ENCODE results near the gene PCDHGA1.
A peak's percentile ranks its signal among the peaks of the same experiment; 100 is the strongest.
"Not testable (repeated sequence)": the region's sequence is repeated elsewhere in the genome, so short reads cannot be mapped to it uniquely, and the experiment has no call there.

Gene PCDHGA1

DNA sequence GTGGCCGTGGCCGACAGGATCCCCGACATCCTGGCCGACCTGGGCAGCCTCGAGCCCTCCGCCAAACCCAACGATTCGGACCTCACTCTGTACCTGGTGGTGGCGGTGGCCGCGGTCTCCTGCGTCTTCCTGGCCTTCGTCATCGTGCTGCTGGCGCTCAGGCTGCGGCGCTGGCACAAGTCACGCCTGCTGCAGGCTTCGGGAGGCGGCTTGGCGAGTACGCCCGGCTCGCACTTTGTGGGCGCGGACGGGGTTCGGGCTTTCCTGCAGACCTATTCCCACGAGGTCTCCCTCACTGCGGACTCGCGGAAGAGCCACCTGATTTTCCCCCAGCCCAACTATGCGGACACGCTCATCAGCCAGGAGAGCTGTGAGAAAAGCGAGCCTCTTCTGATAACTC lies 15.7 kb downstream of the PCDHGA1 start:
- not testable (repeated sequence) for DNase-seq

DNA sequence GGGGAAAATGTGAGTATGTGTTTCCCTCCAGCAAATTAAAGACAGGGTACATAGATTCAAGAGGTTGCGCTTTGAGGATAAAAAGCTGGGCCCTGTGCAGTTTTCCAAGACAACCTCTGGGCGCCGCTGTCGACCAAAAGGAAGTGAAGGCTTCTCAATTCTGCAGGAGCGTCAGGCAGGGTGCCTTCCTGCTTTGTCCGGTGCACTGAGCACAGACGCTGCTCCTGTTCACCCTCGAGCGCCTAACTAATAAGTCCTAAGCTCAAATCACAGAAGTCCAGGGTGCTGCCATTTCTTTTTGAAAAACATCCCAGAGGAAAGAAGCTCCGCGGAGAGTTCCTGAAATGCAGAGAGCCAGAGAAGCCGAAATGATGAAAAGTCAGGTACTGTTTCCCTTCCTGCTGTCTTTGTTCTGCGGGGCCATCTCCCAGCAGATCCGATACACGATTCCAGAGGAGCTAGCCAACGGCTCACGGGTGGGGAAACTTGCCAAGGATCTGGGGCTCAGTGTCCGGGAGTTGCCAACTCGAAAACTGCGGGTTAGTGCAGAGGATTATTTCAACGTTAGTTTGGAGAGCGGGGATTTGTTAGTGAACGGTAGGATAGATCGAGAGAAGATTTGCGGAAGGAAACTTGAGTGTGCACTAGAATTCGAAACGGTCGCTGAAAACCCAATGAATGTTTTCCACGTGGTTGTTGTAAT lies 19.8 kb downstream of the PCDHGA1 start, which contains the start of gene PCDHGB1:
TSS of gene PCDHGB1 (plus strand) at position 183 of the 703 bp plus-strand sequence. CDS start at position 345, 162 bp downstream.
- peak in 7 of 51 donors; percentile 6 to 33 (median 16) for DNase-seq

- DNase-seq, result no peak
Measured at GRCh38 chr5:141351591-141351990, 21.3 kb downstream of the PCDHGA1 start.

DNA sequence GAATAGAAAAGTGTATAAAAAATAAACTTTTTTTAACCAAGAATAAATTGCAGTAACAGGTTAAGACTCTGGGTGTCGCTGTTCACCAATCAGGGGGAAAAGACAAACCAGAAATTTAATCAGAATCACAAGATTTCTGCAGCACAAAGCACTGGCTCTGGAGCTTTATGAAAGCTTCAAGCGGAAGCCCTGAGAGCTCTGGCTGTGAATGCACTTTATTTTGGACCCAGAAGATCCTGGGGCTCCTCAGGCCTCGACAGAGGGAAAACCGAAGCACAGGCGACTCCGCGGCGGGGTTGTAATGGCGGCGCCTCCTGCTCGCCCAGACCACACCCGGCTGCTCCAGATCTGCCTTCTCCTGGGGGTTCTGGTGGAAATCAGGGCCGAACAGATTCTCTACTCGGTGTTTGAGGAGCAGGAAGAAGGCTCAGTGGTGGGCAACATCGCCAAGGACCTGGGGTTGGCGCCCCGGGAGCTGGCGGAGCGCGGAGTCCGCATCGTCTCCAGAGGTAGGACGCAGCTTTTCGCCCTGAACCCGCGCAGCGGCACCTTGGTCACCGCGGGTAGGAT lies 24.7 kb downstream of the PCDHGA1 start, which contains the start of gene PCDHGA4:
TSS of gene PCDHGA4 (plus strand) at position 122 of the 570 bp plus-strand sequence. CDS start at position 209, 87 bp downstream.
- no peak for DNase-seq

- no peak for DNase-seq
Measured at GRCh38 chr5:141355641-141356040, 25.3 kb downstream of the PCDHGA1 start.

DNA sequence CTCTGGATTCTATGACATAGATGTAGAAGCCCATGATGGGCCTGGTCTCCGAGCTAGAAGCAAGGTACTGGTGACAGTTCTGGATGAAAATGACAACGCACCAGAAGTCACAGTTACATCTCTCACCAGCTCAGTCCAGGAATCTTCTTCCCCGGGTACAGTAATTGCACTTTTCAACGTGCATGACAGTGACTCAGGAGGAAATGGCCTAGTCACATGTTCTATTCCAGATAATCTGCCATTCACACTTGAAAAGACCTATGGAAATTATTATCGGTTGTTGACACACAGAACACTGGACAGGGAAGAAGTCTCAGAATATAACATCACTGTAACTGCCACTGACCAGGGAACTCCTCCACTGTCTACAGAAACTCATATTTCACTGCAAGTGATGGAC lies 25.8 kb downstream of the PCDHGA1 start:
- DNase-seq, result no peak

GRCh38 chr5:141356950-141357349 lies 26.6 kb downstream of the PCDHGA1 start:
- DNase-seq, result no peak

DNA sequence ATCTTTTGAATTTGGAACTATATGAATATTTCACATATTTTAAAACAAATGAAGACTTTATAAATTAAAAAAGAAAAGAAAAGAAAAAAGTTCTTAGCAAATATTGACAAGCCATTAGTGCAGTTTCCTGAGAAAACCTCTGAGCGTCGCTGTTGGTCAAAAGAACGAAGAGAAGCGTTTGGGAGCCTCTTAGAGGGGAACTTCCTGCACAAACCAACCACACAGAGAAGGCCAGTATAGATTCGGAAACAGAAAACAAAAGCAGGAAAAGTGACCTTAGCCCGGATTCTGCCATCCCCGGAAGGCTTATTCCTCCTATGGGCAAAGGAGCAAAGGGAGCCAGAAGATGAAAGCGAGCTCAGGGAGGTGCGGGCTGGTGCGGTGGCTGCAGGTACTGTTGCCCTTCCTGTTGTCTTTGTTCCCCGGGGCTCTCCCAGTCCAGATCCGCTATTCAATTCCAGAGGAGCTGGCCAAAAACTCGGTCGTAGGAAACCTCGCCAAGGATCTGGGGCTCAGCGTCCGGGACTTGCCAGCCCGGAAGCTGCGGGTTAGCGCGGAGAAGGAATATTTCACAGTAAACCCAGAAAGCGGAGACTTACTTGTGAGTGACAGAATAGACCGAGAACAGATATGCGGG lies 29.6 kb downstream of the PCDHGA1 start, which contains the start of gene PCDHGB2:
TSS of gene PCDHGB2 (plus strand) at position 205 of the 637 bp plus-strand sequence. CDS start at position 347, 142 bp downstream.
- no peak for DNase-seq

DNA sequence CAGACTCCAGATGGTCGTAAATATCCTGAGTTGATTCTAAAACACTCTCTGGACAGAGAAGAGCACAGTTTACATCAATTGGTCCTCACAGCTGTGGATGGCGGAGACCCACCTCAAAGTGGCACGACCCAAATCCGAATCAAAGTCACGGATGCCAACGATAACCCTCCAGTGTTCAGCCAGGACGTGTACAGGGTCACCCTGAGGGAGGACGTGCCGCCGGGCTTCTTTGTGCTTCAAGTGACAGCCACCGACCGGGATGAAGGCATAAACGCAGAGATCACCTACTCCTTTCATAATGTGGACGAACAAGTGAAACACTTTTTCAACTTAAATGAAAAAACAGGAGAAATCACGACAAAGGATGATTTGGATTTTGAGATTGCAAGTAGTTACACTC lies 30.4 kb downstream of the PCDHGA1 start:
- no peak for DNase-seq

DNA sequence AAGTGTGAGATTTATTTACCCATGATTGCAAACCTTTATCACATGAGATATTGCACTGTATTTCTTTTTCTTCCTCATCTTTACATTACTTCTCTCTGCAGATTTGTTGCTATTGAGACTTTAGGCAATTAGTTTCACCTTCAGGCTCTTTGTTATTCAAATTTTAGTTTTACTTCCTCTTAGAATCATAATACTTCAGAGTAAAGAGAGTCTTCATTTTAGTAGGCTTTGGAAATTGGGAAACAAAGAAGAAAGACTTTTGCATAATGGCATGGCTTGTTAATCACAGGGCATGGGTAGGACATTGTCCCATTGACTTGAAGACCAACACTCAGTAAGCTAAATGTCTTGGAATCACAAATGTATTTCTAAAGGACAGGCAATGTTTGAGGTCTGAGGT lies 32.4 kb downstream of the PCDHGA1 start:
- DNase-seq, result no peak

- DNase-seq, result no peak
Measured at GRCh38 chr5:141363952-141364660, 33.8 kb downstream of the PCDHGA1 start, which contains the start of gene PCDHGA5. Gene PCDHGA5 (plus strand): TSS chr5:141364162. CDS start chr5:141364331, 169 bp downstream.

GRCh38 chr5:141366016-141366896 lies 35.9 kb downstream of the PCDHGA1 start:
- no peak for DNase-seq

DNA sequence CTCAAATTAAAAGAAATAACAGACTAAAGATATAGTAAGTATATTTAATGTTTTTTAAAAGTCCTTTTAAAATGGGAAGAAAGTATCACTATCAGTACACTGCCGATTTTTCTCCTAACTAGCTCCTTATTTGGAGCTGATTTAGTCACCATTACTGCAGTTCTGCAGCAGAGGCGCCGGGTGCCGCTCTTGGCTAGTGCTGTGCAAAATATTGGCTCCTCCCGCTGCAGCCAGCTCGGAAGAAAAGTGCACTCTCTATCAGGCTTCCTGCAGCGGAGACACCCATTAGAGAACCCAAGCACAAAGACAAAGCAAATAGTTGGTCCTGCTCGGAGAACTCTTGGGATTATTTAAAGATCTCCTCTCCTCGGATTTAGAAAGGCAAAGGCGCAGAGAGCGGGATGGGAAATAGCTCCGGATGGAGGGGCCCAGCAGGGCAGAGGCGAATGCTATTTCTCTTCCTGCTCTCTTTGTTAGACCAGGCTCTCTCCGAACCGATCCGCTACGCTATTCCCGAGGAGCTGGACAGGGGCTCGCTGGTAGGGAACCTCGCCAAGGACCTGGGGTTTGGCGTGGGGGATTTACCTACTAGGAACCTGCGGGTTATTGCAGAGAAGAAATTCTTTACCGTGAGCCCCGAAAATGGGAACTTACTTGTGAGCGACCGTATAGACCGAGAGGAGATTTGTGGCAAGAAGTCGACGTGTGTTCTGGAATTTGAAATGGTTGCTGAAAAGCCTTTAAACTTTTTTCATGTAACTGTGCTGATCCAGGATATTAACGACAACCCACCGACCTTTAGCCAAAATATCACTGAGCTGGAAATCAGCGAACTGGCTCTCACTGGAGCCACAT lies 39.9 kb downstream of the PCDHGA1 start, which contains the start of gene PCDHGB3:
TSS of gene PCDHGB3 (plus strand) at position 249 of the 855 bp plus-strand sequence. CDS start at position 402, 153 bp downstream.
- peak in 1 of 51 donors; percentile 11 for DNase-seq

DNA sequence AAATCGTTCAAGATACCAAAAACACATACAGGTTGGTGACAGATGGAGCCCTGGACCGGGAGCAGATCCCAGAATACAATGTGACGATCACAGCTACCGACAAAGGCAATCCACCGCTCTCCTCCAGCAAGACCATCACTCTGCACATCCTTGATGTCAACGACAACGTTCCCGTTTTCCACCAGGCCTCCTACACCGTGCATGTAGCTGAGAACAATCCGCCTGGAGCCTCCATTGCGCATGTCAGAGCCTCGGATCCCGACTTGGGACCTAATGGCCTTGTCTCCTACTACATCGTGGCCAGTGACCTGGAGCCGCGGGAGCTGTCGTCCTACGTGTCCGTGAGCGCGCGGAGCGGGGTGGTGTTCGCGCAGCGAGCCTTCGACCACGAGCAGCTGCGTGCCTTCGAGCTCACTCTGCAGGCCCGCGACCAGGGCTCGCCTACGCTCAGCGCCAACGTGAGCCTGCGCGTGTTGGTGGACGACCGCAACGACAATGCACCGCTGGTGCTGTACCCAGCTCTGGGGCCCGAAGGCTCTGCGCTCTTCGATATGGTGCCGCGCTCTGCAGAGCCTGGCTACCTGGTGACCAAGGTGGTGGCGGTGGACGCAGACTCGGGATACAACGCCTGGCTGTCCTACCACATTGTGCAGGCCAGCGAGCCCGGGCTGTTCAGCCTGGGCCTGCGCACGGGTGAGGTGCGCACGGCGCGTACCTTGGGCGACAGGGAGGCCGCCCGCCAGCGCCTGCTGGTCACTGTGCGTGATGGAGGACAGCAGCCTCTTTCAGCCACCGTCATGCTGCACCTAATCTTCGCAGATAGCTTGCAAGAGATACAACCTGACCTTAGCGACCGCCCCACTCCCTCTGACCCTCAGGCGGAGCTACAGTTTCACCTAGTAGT lies 41.5 kb downstream of the PCDHGA1 start:
- DNase-seq, result no peak

DNA sequence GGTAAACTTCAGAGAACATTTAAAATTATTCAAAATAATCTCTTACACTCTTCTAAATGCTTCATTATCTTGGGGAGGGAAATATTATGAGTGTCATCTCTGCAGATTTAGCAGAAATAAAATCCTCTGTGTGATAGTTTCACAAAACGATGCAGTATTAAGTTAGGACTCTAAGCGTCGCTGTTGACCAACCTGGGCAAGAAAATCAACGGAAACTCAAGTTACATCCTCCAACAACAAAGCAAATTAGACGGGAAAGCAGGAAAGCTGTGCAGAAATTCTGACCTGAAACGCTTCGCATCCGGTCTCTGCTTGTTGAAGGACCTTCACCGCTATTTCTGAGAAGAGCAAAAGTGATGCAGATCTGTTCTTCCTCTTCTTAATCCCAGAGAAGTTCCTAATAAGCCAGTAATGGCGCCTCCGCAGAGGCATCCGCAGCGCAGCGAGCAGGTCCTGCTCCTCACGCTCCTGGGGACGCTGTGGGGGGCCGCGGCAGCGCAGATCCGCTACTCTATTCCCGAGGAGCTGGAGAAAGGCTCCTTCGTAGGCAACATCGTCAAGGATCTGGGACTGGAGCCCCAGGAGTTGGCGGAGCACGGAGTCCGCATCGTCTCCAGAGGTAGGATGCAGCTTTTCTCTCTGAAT lies 43.5 kb downstream of the PCDHGA1 start, which contains the start of gene PCDHGA6:
TSS of gene PCDHGA6 (plus strand) at position 219 of the 645 bp plus-strand sequence. CDS start at position 412, 193 bp downstream.
- no peak for DNase-seq

GRCh38 chr5:141374627-141375026 lies 44.3 kb downstream of the PCDHGA1 start:
- no peak for DNase-seq

DNA sequence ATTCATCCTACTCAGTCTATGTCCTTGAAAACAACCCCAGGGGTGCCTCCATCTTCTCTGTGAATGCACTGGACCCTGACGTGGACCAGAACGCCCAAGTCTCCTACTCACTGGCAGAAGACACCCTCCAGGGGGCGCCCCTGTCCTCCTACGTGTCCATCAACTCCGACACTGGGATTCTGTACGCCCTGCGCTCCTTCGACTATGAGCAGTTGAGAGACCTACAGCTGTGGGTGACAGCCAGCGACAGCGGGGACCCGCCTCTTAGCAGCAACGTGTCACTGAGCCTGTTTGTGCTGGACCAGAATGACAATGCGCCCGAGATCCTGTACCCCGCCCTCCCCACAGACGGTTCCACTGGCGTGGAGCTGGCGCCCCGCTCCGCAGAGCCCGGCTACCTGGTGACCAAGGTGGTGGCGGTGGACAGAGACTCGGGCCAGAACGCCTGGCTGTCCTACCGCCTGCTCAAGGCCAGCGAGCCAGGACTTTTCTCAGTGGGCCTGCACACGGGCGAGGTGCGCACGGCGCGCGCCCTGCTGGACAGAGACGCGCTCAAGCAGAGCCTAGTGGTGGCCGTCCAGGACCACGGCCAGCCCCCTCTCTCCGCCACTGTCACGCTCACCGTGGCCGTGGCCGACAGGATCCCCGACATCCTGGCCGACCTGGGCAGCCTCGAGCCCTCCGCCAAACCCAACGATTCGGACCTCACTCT lies 45.3 kb downstream of the PCDHGA1 start:
- not testable (repeated sequence) for DNase-seq
